ENCODE data around the gene IQCB1. TPM values are rescaled to one million over a fixed set of nuclear protein-coding genes. Genes with fewer than 3 reads are reported as not detected.

The IQCB1 gene
- total and polyA plus RNA-seq, 2 of the 8 experiments (the other 6 are each of a cell fraction or from before 2014, with no cell fraction given) = 21.7 to 31.2 TPM

- Histone ChIP-seq H4K91ac (replicated peaks; ENCODE audit: insufficient read length, low read length) (no peak overlapping the region), H3K4me1 (replicated peaks in 1 of 4; ENCODE audit: control insufficient read depth in 3 of 4, insufficient read depth in 4 of 4, low read length in 3 of 4) (no peaks in the 10 kb centered on the region), H2BK15ac (ENCODE audit: low read length) (no peak overlapping the region), H3K56ac (replicated peaks; ENCODE audit: insufficient read length, low read depth, low read length) (no peak overlapping the region), H4K5ac (ENCODE audit: insufficient read length, low read depth, low read length) (no peak overlapping the region), H3K23ac (ENCODE audit: insufficient read length) (no peak overlapping the region), H3K27me3 (replicated peaks in 1 of 4; ENCODE audit: control insufficient read depth in 3 of 4, extremely low read depth in 1 of 4, insufficient read depth in 3 of 4, low read length in 3 of 4) (no peaks in the 10 kb centered on the region), H3K27ac (ENCODE audit: low read depth, low read length) (no peak overlapping the region), H3K4me2 (ENCODE audit: insufficient read depth in 1 of 2, low read depth in 2 of 2, low read length in 2 of 2) (no peak overlapping the region), H2AFZ (ENCODE audit: low read length) (no peak overlapping the region), H3K4ac (replicated peaks; ENCODE audit: insufficient read length, low read depth, low read length) (no peak overlapping the region), H3K9me3 (ENCODE audit: insufficient read depth in 2 of 2, low read depth in 1 of 2, low read length in 1 of 2) (no peaks in the 10 kb centered on the region), H2BK5ac (ENCODE audit: low read depth, low read length) (no peak overlapping the region), H3K18ac (ENCODE audit: extremely low read depth, low read length) (no peak overlapping the region), H4K8ac (ENCODE audit: extremely low read depth, insufficient read depth, low read length) (no peak overlapping the region), H3K79me2 (ENCODE audit: control insufficient read depth in 1 of 2, insufficient read depth in 2 of 2, low read length in 2 of 2) (no peaks in the 10 kb centered on the region), H4K20me1 (replicated peaks in 1 of 2; ENCODE audit: control insufficient read depth in 1 of 2, insufficient read depth in 2 of 2, low read length in 2 of 2) (no peaks in the 10 kb centered on the region), H3K79me1 (ENCODE audit: low read depth, low read length) (no peaks in the 10 kb centered on the region), H3K36me3 (ENCODE audit: control insufficient read depth in 2 of 4, insufficient read depth in 4 of 4, low read length in 3 of 4) (peaks cover 7 to 18% (median 15%) of the 10 kb centered on the region in 4 experiments), H3K23me2 (ENCODE audit: low read depth, low read length) (no peaks in the 10 kb centered on the region), H3K14ac (ENCODE audit: insufficient read length) (no peak overlapping the region), H2BK20ac (ENCODE audit: low read length) (no peak overlapping the region), H3K9ac (replicated peaks in 1 of 4; ENCODE audit: extremely low read depth in 1 of 4, low read depth in 3 of 4, low read length in 3 of 4) (no peak overlapping the region), H2BK12ac (ENCODE audit: low read depth, low read length) (no peak overlapping the region), H2AK5ac (ENCODE audit: low read depth, low read length) (no peak overlapping the region), H2BK120ac (replicated peaks; ENCODE audit: low read depth, low read length) (no peak overlapping the region), H3K4me3 (ENCODE audit: extremely low read depth in 1 of 4, insufficient read depth in 2 of 4, low read depth in 3 of 4, low read length in 4 of 4) (no peak overlapping the region)
- 100% methylated on average over 2 of the region's 2 CpGs; no CpG with 5 or more reads in 1 of the 2 experiments for WGBS, 2 experiments (ENCODE audit: extremely low coverage in 1 of 2, insufficient coverage in 1 of 2, insufficient read length in 1 of 2, insufficient replicate concordance in 2 of 2, low coverage in 1 of 2, low lambda C conversion rate in 2 of 2, missing lambda C conversion rate in 1 of 2)
- DNase-seq (ENCODE audit: low read depth in 1 of 2, low spot score in 2 of 2) (no peak), FAIRE-seq (no peak)
- CTCF ChIA-PET (ENCODE audit: partially characterized antibody) = no interaction called here
- POLR2A ChIA-PET (ENCODE audit: partially characterized antibody) = interaction anchor here (0.6 kb wide), 1 partner anchor 27 kb away, joined by 3 read pairs; no protein-coding TSS in a partner anchor
- no peak for TF ChIP-seq CEBPB (IDR thresholded peaks at IDR 0.05; ENCODE audit: low read depth, low read length)
These were observed 66.4 kb downstream of the IQCB1 start for GRCh38 chr3:121768452-121768851.
